ENCODE results near the gene ZNF14.
"Not testable (repeated sequence)": the region's sequence is repeated elsewhere in the genome, so short reads cannot be mapped to it uniquely, and the experiment has no call there.

The ZNF14 gene

GRCh38 chr19:19691683-19692082, 41.2 kb downstream of the ZNF14 start:
- Mint-ChIP-seq H3K9me3 (no peaks in the 10 kb centered on the region), H3K4me1 (ENCODE audit: low read depth in 2 of 2) (no peaks in the 10 kb centered on the region), H3K27me3 (no peaks in the 10 kb centered on the region), H3K4me3 (no peak overlapping the region), H3K36me3 (ENCODE audit: insufficient read depth) (peaks cover 7% of the 10 kb centered on the region), H3K27ac (no peak overlapping the region)
- DNase-seq (no peak), ATAC-seq (replicated peaks) (no peak)

GRCh38 chr19:19689023-19689422, 43.9 kb downstream of the ZNF14 start:
- not testable (repeated sequence) for H3K27me3 Mint-ChIP-seq; DNase-seq; H3K4me1 Mint-ChIP-seq (ENCODE audit: low read depth in 2 of 2); H3K4me3 Mint-ChIP-seq; H3K36me3 Mint-ChIP-seq (ENCODE audit: insufficient read depth); H3K27ac Mint-ChIP-seq; ATAC-seq (replicated peaks); H3K9me3 Mint-ChIP-seq

GRCh38 chr19:19687090-19687489, 45.8 kb downstream of the ZNF14 start:
- H3K4me3 Mint-ChIP-seq = no peak overlapping the region
- no peaks in the 10 kb centered on the region for H3K27me3 Mint-ChIP-seq
- DNase-seq = no peak
- ATAC-seq (replicated peaks) = no peak
- H3K4me1 Mint-ChIP-seq (ENCODE audit: low read depth in 2 of 2) = peaks cover 0 to 4% of the 10 kb centered on the region in 2 donors
- H3K9me3 Mint-ChIP-seq = peaks cover 2 to 6% of the 10 kb centered on the region in 2 donors
- H3K36me3 Mint-ChIP-seq (ENCODE audit: insufficient read depth) = peaks cover 15% of the 10 kb centered on the region
- no peak overlapping the region for H3K27ac Mint-ChIP-seq

GRCh38 chr19:19686580-19686979, 46.3 kb downstream of the ZNF14 start:
- Mint-ChIP-seq H3K36me3 (ENCODE audit: insufficient read depth) (peaks cover 18% of the 10 kb centered on the region), H3K9me3 (peaks cover 2 to 6% of the 10 kb centered on the region in 2 donors), H3K4me1 (ENCODE audit: low read depth in 2 of 2) (peaks cover 0 to 4% of the 10 kb centered on the region in 2 donors), H3K4me3 (no peak overlapping the region), H3K27me3 (no peaks in the 10 kb centered on the region), H3K27ac (no peak overlapping the region)
- no peak for ATAC-seq (replicated peaks)
- no peak for DNase-seq

- H3K4me3 Mint-ChIP-seq; H3K4me1 Mint-ChIP-seq (ENCODE audit: low read depth in 2 of 2); H3K9me3 Mint-ChIP-seq; H3K27me3 Mint-ChIP-seq; H3K27ac Mint-ChIP-seq; ATAC-seq (replicated peaks); DNase-seq: not testable (repeated sequence)
- peaks cover 23% of the 10 kb centered on the region for H3K36me3 Mint-ChIP-seq (ENCODE audit: insufficient read depth)
Measured at GRCh38 chr19:19686119-19686518, 46.8 kb downstream of the ZNF14 start.

- Mint-ChIP-seq H3K36me3 (ENCODE audit: insufficient read depth) (peaks cover 76% of the 10 kb centered on the region), H3K4me1 (ENCODE audit: low read depth in 2 of 2) (peaks cover 19 to 30% of the 10 kb centered on the region in 2 donors), H3K27ac (peak overlapping the region in 1 of 2 donors; percentile 38), H3K27me3 (no peaks in the 10 kb centered on the region), H3K4me3 (no peak overlapping the region), H3K9me3 (peaks cover 5 to 6% of the 10 kb centered on the region in 2 donors)
- no peak for ATAC-seq (replicated peaks)
- no peak for DNase-seq
Measured at GRCh38 chr19:19679176-19680073, 53.5 kb downstream of the ZNF14 start.

GRCh38 chr19:19677579-19677978, 55.3 kb downstream of the ZNF14 start:
- H3K9me3 Mint-ChIP-seq = peaks cover 0 to 3% of the 10 kb centered on the region in 2 donors
- ATAC-seq (replicated peaks) (no peak), DNase-seq (no peak)
- no peaks in the 10 kb centered on the region for H3K27me3 Mint-ChIP-seq
- peak overlapping the region; percentile 60 to 84 for H3K27ac Mint-ChIP-seq
- peaks cover 86% of the 10 kb centered on the region for H3K36me3 Mint-ChIP-seq (ENCODE audit: insufficient read depth)
- H3K4me3 Mint-ChIP-seq = peak overlapping the region in 1 of 2 donors; percentile 46
- peaks cover 19 to 36% of the 10 kb centered on the region in 2 donors for H3K4me1 Mint-ChIP-seq (ENCODE audit: low read depth in 2 of 2)

- no peak for ATAC-seq (replicated peaks)
- peak overlapping the region; percentile 54 to 74 for H3K27ac Mint-ChIP-seq
- H3K4me1 Mint-ChIP-seq (ENCODE audit: low read depth in 2 of 2) = peaks cover 38 to 60% of the 10 kb centered on the region in 2 donors
- H3K4me3 Mint-ChIP-seq = peak overlapping the region; percentile 21 to 33
- no peaks in the 10 kb centered on the region for H3K27me3 Mint-ChIP-seq
- H3K9me3 Mint-ChIP-seq = peaks cover 0 to 3% of the 10 kb centered on the region in 2 donors
- no peak for DNase-seq
- peaks cover 90% of the 10 kb centered on the region for H3K36me3 Mint-ChIP-seq (ENCODE audit: insufficient read depth)
Measured at GRCh38 chr19:19674315-19674714, 58.6 kb downstream of the ZNF14 start.

- peaks cover 0 to 3% of the 10 kb centered on the region in 2 donors for H3K9me3 Mint-ChIP-seq
- peaks cover 88% of the 10 kb centered on the region for H3K36me3 Mint-ChIP-seq (ENCODE audit: insufficient read depth)
- peaks cover 40 to 63% of the 10 kb centered on the region in 2 donors for H3K4me1 Mint-ChIP-seq (ENCODE audit: low read depth in 2 of 2)
- peak overlapping the region; percentile 52 to 62 for H3K4me3 Mint-ChIP-seq
- DNase-seq (no peak), ATAC-seq (replicated peaks) (no peak)
- no peaks in the 10 kb centered on the region for H3K27me3 Mint-ChIP-seq
- peak overlapping the region; percentile 55 to 58 for H3K27ac Mint-ChIP-seq
Measured at GRCh38 chr19:19672816-19673215, 60.1 kb downstream of the ZNF14 start.

- H3K4me3 Mint-ChIP-seq = peak overlapping the region; percentile 80 to 98
- H3K27ac Mint-ChIP-seq = peak overlapping the region; percentile 84 to 95
- H3K36me3 Mint-ChIP-seq (ENCODE audit: insufficient read depth) = peaks cover 76% of the 10 kb centered on the region
Measured at GRCh38 chr19:19670070-19670551, 62.8 kb downstream of the ZNF14 start.

GRCh38 chr19:19668230-19669012, 64.5 kb downstream of the ZNF14 start, which contains the start of gene ZNF101:
ZNF101 (plus strand) TSS chr19:19668839; CDS start chr19:19668964, 125 bp downstream.
- Mint-ChIP-seq H3K9me3 (no peaks in the 10 kb centered on the region), H3K4me3 (peak within 1 kb of the TSS; percentile 80 to 98), H3K36me3 (ENCODE audit: insufficient read depth) (peaks cover 73% of the 10 kb centered on the region), H3K4me1 (ENCODE audit: low read depth in 2 of 2) (peaks cover 25 to 41% of the 10 kb centered on the region in 2 donors), H3K27ac (peak within 1 kb of the TSS; percentile 84 to 95), H3K27me3 (no peaks in the 10 kb centered on the region)
- ATAC-seq (replicated peaks) (peak; percentile 67), DNase-seq (peak; percentile 92)

More at GRCh38 chr19:19670070-19670551, 62.8 kb downstream of the ZNF14 start:
- Mint-ChIP-seq H3K9me3 (no peaks in the 10 kb centered on the region), H3K4me1 (ENCODE audit: low read depth in 2 of 2) (peaks cover 29 to 44% of the 10 kb centered on the region in 2 donors), H3K27me3 (no peaks in the 10 kb centered on the region)
- no peak for DNase-seq
- ATAC-seq (replicated peaks) = no peak

- Mint-ChIP-seq H3K36me3 (ENCODE audit: insufficient read depth) (peaks cover 68% of the 10 kb centered on the region), H3K4me3 (peak overlapping the region in 1 of 2 donors; percentile 46), H3K4me1 (ENCODE audit: low read depth in 2 of 2) (peaks cover 38 to 46% of the 10 kb centered on the region in 2 donors)
- not testable (repeated sequence) for ATAC-seq (replicated peaks); H3K27me3 Mint-ChIP-seq; DNase-seq; H3K27ac Mint-ChIP-seq; H3K9me3 Mint-ChIP-seq
Measured at GRCh38 chr19:19665420-19665948, 67.4 kb downstream of the ZNF14 start.

All from effector memory CD8-positive, alpha-beta T cell (primary cell).